GM12801 (cell line): Measurements from ENCODE around the gene PARD3B.

Experiments
- CTCF ChIP-seq: IDR thresholded peaks from one replicate; pipeline ENCODE4 v1.5.1; 2011; ENCODE audit warnings: control low read depth; ENCODE audit not compliant: insufficient read length; ENCODE audit errors: extremely low read depth

The PARD3B gene

GRCh38 chr2:205570648-205571047 is 1025.4 kb downstream of the PARD3B start:
- TF ChIP-seq CTCF = no peak

- TF ChIP-seq CTCF = no peak
These were observed 1026.2 kb downstream of the PARD3B start for GRCh38 chr2:205571360-205571959.

- TF ChIP-seq CTCF = no peak
These were observed 1028.7 kb downstream of the PARD3B start for GRCh38 chr2:205574001-205574400.

GRCh38 chr2:205579335-205579734 is 1034.1 kb downstream of the PARD3B start:
- TF ChIP-seq CTCF = no peak

- no peak for TF ChIP-seq CTCF
These were observed 1035.1 kb downstream of the PARD3B start for GRCh38 chr2:205580212-205580987.

GRCh38 chr2:205582366-205582765 is 1037.1 kb downstream of the PARD3B start:
- no peak for TF ChIP-seq CTCF

GRCh38 chr2:205585449-205586383 is 1040.4 kb downstream of the PARD3B start:
- no peak for TF ChIP-seq CTCF
